Measurements from ENCODE around the gene BABAM2.
"Not testable (repeated sequence)": the region's sequence is repeated elsewhere in the genome, so short reads cannot be mapped to it uniquely, and the experiment has no call there.

BABAM2 gene

DNA sequence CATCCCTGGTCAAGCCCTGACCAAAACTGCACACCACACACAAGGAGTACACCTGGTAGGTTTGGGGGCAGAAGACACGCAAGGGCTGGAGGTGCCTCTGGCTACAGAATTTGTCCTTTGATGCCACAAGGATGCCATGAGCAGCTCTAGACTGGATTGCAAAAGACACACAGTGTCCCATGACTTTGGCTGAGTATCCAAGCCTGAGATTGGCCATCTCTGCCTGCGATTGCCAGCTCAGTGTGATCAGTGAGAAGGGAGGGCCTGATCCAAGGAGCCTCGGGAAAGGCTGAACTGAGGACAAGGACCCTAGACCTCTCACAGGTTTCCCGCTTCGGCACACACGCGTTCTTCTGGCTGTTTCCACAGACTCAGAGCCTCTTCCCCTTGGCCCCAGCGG is 442.2 kb downstream of the BABAM2 start:
- DNase-seq (ENCODE audit: low read depth): no peak

DNA sequence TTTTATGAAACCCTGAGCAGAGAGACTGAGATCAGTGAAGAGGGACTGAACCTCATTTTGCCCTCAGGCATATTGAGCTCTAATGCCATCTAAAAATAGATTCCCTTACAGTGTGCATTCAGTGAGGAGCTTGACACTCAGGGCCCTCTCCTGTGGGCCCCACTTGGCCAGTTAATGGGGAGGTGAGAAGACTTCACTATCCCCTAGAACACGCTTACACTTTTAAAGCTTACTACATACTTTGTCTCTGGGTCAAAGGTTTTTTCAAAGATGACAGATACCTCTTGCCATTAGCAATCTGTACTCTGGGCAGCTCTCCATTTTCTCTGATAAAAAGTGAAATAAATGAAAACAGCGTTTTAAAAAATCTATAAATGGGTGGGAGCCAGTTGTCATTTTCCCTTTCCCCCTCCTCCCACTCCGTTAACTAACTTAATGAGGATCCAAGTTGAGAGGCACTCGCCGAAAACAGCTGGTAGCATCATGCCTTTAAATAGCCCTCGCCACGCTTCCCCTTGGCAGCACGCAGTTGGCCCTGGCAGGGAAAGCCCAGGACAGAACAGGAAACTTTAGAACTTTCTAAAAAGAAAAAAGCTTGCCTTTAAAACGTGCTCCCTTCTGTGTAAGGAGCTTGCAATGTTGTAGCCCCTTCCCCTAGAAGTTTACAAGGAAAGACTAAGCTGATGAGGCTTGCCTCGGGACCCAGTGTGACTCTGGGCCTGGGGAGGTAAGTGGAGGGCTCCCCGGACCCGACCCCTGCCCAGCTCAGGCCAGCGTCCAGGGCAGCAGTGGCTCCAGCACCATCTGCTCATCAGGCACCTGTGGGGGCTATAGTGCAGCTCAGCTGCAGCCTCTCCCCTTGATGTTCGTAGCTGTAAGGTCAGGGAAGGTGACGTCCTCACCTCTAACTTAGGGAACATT is 443.3 kb downstream of the BABAM2 start:
- no peak for DNase-seq (ENCODE audit: low read depth)

DNA sequence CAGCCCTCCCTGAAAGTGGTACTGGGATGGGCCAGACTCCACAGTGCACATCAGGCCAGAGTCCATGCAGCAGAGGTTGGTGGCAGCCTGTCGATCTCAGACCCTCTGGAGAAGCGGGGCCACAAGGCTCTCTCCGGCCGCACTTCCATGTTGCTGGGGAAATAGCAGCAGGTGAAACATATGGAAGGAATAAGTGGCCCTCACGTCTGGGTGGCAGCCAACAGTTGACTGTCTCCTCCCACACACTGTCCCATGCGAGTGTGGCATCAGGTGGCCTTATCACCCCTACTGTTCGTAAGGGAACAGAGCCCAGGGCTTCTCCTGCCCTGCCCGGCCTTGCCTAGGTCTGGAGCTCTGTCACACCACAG is 444.0 kb downstream of the BABAM2 start:
- no peak for DNase-seq (ENCODE audit: low read depth)

DNA sequence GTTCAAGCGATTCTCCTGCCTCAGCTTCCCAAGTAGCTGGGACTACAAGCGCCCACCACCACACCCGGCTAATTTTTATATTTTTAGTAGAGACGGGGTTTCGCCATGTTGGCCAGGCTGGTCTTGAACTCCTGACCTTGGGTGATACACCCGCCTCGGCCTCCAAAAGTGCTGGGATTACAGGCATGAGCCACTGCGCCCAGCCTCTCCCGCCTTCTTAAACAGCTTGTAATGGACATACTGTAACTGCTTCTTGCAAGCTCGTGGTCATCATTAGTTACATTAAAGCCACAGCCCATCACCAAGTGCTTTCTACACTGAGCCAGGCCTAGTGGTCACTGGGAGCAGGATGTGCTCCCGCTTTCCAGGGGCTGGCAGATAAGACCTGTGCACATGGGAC is 444.7 kb downstream of the BABAM2 start:
- DNase-seq (ENCODE audit: low read depth): not testable (repeated sequence)

DNA sequence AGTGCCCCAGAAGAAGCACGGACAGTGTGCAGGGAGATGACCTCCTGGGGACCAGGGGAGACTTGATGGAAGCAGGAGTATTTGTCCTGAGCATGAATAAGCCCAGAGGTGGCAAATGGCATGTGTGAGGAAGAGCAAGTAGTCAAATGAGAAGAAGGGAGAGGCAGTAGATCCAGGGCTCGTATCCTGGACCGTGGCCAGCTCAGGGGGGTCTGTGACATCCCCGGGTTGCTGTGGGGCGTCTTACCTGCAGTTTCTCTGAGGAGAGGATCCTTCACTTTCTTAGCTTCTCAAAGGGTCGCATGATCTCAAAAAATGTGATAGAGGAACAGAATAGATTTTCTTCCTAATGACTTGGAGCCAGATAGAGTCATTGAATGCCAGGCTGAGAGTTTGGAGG is 445.1 kb downstream of the BABAM2 start:
- no peak for DNase-seq (ENCODE audit: low read depth)

DNA sequence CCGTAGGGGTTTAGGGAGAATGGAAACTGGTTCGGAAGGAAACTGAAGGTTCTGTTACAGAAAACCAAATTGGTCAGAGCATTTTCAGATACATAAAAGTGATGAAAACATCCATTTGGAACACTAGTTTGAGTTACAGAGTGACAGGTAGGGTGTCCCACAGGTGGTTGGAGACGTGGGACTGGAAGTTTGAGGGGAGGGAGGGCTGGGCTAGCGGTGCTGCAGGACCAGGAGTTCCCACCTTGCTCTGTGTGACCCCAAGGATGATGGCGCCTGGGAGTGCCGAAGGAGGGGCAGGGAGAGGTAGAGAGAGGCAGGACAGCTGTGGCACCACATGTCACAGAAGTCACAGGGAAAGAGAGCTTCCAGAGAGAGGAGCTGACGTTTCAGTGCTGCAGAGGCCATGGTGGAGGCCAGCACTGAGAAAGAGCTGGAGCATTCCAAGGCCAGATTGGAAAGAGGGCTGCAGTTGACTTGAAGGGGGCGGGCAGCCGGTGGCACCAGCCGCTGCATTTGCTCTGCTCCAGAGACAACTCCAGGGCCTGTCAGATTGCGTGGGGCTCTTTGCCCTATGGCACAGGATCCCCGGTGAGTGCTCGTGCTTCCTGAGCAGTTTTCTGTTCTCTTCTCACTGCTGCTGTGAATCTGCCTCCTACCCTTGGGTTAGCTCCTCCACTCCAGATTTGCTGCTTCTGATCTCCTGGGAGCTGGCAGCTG is 445.9 kb downstream of the BABAM2 start:
- DNase-seq (ENCODE audit: low read depth): no peak

DNA sequence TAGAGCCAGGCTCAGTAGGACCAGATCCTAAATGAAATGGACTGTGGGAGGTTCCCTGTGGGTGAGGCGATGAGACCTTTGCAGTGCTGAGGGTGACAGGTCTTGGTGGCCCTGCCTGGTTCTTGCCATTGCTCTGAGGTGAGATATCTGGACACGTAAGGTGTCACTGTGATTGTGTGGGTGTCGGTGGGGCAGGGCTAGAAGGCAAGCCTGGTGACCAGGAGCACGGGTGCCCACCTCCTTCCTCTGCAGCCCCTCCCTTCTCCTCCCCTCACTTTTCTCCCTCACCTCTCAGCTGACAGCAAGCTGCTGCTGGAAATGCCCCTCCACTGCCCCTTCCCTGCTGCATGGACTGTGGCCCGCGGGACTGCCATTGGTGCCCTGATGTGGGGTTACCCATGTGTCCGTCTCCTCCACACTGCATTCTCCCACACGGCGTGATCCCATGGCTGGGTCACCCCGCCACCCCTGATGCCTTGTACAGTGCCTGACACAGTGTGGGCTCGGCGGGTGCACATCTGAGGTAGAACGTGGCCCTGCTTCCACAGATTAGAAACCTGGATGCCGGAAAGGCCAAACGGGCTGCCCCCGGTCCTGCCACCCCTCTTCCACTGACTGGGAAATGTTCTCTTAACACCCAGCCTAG is 446.6 kb downstream of the BABAM2 start:
- DNase-seq (ENCODE audit: low read depth): no peak

DNA sequence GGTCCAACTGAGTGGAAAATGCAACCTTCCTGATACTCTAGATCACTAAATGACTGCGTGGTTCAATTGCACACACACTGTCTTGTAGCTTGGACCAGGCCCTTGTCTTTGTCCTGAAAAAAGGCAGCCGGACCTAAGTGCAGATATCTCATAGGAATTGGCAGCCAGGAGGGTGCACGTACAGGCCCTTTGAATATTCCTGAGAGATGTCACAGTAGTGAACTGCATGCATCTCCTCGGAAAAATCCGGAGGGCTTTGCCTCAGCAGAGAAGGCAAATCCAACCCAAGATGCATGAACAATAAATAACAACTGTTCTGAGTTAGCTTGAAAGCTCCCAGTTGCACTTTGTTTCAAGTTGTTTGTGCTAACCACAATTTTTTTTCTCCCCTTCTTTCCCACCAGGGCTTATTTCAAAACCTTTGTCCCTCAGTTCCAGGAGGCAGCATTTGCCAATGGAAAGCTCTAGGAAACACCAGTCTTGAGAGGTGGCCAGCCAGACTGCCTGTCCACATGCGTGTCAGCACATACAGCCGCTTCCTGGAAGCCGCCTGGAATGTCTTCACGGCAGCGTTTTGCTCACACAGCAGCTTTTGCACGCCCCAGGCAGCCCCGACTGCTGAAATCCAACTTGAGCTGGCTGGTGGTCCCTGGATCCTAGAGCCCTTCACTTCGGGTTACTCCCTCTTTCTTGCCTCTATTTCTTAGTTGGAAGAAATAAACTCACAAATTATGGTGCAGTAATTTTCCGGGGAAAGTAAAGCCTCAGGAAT is 447.7 kb downstream of the BABAM2 start:
- no peak for DNase-seq (ENCODE audit: low read depth)

DNA sequence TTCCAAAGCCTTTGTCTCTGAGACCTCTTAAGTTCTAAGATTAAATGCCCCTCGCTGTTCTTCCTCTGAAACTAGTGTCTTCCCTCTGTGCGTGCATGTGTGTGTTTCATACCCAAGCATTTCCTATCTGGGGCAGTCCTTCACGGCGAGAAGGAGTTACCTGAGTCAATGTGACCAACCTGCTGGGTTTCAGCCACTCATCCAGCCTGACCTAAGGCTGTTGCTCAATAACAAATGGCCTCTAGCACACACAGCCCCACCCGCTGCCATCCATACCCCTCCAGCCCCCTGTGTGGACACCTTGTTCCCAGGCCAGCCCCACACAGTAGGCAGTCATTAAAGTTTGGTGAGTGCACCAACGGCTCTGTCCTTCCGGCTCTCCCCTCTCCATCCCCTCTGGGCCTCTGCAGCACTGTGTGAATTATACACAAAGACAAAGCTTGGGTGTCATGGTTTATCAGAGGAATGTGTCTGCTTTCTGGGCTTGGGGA is 448.3 kb downstream of the BABAM2 start:
- no peak for DNase-seq (ENCODE audit: low read depth)

DNA sequence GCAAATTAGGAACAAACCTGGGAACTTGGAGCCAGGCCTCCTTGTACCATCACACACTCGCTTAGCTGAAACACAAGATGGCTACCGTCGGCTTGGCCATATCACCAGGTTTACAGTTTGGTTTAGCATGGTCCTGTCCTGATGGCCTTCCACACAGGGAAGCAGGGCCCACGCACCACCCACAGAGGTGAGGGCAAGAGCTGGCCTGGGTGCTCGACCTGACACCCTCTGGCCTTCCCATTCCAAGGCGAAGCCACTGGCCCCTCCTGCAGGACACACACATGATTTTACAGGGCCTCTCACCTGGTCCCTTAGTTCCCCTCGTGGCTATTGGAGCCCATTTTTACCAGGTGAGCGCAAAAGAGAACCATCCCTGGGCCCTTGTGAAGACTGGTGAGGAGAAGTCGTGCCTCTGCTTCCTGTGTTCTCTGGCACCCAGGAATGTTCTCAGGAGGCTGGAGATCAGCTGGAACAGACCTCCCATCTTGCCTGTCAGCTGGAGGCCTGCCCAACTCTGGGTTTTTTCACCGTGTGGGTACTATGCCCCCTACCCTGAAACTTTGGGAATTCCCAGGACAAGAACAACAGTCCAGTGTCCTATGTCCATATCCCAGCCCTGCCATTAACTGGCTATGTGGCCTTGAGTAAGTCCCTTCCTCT is 449.1 kb downstream of the BABAM2 start:
- DNase-seq (ENCODE audit: low read depth): no peak

DNA sequence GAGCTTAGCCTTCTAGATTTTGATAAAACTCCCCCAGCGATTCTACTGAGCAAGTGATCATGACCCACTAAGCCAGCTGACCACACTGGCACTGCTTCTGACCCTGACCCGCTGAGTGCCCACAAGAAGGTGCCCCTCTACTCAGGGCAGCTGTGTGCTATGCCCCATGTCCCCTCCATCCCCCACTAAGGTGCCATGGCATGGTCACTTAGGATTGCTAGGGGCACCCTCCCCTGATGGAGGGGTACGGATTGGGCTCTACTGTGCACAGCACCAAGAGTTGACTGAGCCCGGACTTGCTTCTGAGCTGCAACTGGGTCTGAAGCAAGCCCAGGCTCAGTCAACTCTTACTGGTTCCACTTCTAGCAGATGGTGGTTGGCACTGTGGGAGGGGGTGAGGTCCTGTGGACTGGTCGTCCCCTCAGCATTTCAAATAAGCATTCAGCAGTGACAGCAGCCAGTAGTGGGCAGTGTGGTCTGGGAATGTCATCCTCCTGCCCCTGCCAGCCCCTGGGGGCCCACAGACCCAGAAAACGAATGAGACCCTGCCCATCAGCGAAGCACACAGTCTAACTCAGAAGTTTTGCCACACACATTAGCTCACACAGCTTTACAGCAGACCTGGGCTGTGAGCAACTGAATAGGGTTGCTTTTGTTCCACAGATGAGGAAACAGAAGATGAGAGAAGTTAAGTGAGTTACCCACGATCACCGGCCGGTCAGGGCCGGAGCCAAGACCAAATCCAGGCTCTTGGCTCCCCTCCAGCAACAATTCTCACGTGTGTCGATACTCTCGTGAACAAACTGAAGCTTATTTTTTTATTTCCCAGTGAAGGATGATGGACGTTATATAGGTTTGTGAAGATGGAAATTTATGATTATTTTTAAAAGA is 450.0 kb downstream of the BABAM2 start:
- DNase-seq (ENCODE audit: low read depth): no peak

DNA sequence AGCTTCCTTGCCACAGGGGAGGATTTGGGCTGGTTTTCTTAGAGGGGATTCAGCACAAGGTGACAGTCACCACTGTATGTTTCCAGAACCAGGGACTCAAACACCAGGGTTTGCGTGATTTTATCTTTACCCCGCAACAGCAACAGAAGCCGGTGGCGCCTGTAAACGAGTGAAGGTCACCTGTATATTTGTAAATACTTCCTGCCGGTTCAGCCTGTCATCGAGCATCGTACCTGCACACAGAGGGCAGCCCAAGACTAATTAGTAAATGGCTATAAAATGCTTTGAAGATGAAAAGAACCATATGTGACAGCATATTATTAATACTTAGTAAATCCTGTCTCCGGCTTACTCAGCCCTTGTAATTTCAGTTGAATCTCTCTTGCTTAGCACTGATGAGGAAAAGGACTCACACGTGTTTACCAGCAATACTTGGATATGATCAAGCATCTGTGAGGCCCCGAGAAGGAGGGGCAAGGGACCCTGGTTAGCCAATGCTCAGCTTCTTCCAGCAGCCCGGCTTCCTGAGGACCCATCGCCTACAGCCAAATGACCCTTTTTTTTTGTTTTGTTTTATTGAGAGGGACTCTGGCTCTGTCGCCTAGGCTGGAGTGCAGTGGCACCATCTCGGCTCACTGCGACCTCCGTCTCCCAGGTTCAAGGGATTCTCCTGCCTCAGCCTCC is 450.8 kb downstream of the BABAM2 start:
- DNase-seq (ENCODE audit: low read depth): no peak

DNA sequence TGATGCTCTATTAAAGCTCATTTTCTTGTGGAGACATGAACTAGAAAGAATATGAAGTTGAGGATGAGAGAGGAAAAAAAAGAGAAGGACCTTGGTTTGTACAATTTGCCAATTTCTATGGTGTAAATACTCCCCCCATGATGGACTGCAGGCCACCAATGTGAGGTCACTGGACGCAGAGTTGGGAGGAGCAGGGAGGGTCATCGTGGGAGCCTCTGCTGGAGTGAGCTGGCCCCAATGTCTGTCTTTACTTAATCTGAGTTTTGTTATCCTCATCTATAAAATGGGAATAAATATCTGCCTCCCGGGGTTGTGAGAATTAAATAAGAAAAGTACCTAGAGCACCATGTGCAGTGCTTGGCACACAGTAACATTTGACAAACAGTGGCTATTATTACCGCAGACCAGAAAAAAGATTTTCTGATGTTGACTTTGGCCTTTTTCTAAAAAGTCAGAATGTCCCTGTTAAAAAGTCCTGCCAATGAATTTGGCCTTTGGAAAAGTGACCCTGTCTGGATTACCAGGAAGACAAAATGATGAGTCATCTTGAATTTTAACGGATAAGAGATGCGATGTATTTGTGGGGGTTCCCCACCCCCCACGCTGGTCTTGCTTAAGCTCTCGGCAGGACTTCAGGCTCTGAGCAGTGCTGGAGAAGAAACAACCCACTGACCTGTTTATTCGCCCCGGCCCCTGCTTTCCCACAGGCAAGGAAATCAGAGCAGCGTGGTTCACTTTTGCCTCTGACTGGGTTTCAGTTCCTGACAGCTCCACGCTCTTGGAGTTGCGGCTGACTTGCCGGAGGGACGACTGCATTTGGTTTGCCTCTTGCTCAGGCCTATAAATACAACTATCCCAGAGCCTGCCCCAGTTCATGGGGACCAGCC is 451.8 kb downstream of the BABAM2 start:
- no peak for DNase-seq (ENCODE audit: low read depth)

DNA sequence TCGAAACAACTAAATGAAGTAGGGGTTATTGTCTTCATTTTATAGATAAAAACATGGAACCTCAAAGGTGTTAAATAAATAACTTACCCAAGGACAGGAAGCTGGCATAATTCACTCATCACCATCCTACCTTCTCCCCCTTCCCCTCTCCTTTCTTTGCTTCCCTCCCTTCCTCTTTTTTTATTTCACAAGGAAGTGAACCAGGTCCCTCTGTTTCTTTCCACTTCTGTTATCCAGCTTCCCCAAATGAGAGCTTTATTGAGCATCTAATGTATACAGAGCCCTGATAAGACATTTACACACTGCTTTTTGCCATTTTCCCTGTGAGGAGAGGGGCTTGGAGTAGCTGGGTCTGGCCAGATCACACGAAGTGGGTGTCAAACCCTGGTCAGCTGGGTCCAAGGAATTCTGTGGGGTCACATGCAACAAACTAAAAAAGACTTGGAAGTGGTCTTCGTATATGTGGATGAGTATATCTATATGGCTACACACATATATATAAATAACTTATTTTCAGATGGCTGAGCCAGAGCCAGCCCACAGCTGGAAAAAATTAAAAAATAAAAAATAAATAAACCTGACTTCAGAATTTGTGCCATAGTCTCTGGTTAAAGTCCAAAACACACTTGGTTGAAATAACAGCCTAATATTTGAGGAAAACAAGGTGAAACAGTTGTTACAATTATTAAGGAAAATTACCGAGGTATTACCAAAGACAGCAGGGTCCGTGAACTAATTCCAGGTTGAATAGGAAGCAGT is 452.8 kb downstream of the BABAM2 start:
- no peak for DNase-seq (ENCODE audit: low read depth)

DNA sequence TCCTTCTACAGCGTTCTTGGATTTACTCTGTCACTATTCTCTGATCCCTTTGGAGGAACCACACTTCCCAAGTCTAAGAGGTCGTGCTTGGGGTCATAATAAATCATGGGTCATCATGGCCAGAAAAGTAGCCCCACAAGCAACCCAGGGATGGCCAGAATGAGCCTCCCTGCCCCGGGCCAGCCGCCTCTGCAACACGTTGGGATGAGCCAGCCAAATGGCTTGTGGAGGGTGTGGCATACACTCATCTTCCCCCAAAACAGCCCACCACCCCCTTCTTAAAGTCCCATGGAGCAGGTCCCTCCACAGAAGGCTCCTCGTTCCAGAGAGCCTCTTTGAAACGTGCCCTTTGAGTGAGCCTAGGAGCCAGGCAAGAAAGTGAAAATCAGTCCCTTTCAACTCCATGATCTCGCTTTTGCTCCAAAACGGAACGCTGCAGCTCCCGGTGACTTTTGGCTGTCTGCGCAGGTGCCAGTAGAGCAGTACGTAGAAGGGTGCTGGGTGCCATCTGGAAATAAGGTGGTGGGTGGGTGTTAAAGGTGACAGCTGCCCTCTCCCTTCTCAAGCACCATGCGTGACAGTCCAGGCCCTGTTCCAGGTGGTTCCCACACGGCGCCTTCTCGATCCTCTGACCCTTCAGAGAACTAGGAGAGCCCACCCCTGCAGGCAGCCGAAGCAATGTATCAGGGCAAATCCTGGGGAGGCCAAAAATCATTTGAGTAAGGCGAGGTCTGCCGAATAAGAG is 453.6 kb downstream of the BABAM2 start:
- no peak for DNase-seq (ENCODE audit: low read depth)

DNA sequence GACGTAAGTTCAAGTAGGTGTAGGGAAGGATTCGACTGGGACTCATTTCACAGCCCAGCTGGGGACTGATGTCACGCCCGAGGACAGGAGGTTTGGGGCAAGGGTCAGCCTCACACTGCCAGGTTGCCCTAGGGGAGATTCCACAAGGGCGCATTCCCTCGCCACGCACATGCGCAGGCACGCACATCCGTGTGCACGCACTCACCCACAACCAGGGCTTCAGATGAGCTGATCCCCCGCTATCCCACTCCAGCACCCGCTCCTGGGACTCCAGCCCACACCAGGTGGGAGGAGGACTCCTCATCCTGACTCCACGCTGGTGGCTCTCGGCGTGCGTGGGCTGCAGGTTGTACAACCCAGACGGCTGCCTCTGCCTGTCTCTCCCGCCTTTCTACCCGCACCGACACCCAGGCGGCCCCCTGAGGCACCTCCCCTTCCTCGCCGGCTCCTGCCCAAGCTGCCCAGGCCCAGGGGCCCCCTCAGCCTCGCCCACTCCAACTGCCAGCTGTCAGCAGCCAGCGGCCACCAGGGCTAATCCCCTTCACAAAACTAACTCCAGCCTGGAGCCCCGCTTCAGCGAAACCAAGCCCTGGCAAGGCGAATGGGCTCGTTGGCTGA is 454.3 kb downstream of the BABAM2 start:
- no peak for DNase-seq (ENCODE audit: low read depth)

DNA sequence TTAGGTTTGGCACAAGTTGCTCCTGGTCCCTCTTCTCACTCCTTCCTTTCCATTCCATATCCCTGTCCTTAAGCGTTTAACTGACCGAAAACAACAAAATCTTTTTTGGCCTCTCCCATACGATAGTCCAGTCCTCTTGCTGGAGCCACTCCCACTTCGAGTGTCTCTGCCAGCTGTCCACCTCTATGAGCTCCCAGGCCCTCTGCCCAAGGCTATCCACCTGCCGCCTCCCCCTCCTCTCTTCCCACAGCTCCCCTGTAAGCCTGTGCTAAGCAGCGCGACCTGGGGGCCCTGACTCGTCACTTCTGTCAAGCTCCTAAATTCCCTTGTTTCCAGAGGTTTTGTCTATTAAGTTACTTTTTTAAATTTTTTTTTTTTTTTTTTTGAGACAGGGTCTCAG is 455.1 kb downstream of the BABAM2 start:
- DNase-seq (ENCODE audit: low read depth): no peak
